ENCODE data around the gene B3GAT2.

GRCh38 chr6:70954176-70954575 is 2.7 kb downstream of the B3GAT2 start:
- TF ChIP-seq CTCF (IDR thresholded peaks at IDR 0.05) (no peak), EZH2 (IDR thresholded peaks at IDR 0.05; ENCODE audit: borderline replicate concordance, insufficient read depth, low read depth, low read length, poor library complexity, severe bottlenecking) (no peak)

Measured in B cell (primary cell).